Vagina (tissue), 2 donors: ENCODE measurements around the gene ACOXL.

Experiments used
- CTCF ChIP-seq, 3 experiments: fragments of 450-650 bp in 2 of 3; fragments of 200-600 bp in 1 of 3; sonication (generic) in 1 of 3; IDR thresholded peaks; one replicate each; pipeline ENCODE4 v1.5.1; 2017 to 2019; ENCODE audit warnings: antibody characterized with exemption in 3 of 3, mild to moderate bottlenecking in 2 of 3, moderate library complexity in 2 of 3
- POLR2A ChIP-seq, 2 donors: fragments of 450-650 bp; IDR thresholded peaks; one replicate each; pipeline ENCODE4 v1.6.1; 2017; ENCODE audit warnings: antibody characterized with exemption in 2 of 2, mild to moderate bottlenecking in 2 of 2, moderate library complexity in 2 of 2
- POLR2AphosphoS5 ChIP-seq, 2 donors: sonication (generic); formaldehyde crosslinking; IDR thresholded peaks; one replicate each; pipeline ENCODE4 v1.9.0; 2017; ENCODE audit warnings: antibody characterized with exemption in 2 of 2, mild to moderate bottlenecking in 2 of 2, low read depth in 1 of 2; ENCODE audit not compliant: insufficient read depth in 1 of 2

DNA sequence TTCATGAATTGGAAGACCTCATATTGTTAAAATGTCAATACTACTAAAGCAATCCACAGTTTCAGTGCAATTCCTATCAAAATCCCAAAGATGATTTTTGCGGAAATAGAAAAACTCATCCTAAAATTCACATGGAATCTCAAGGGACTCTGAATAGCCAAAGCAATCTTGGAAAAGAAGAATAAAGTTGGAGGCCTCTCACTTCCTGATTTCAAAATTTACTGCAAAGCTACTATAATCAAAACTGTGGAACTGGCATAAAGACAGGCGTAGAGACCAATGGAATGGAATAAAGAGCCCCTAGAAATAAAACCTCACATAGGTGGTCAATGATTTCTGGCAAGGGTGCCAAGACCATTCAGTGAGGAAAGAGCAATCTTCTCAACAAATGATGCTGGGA is 42.3 kb downstream of the ACOXL start:
- TF ChIP-seq POLR2A (IDR thresholded peaks at IDR 0.05) = no peak
- TF ChIP-seq CTCF (IDR thresholded peaks at IDR 0.05) = no peak
- no peak for TF ChIP-seq POLR2AphosphoS5 (IDR thresholded peaks at IDR 0.05; ENCODE audit: insufficient read depth in 1 of 2, low read depth in 1 of 2)
